Kidney epithelial cell (primary cell): ENCODE data around the gene GORAB. TPM values are rescaled to one million over a fixed set of nuclear protein-coding genes. Genes with fewer than 3 reads are reported as not detected.

Source experiments
- DNase-seq: peaks from one replicate; pipeline ENCODE4 v3.0.0-alpha.2; 2010; ENCODE audit warnings: low read depth
- H3K27me3 ChIP-seq: 2 replicates; pipeline ENCODE4 v1.6.0; 2011; ENCODE audit warnings: low read length; ENCODE audit not compliant: control insufficient read depth, insufficient read depth
- H3K36me3 ChIP-seq: 2 replicates; pipeline ENCODE4 v1.5.1; 2011; ENCODE audit warnings: low read length; ENCODE audit not compliant: control insufficient read depth, insufficient read depth
- H3K4me3 ChIP-seq: 2 replicates; pipeline ENCODE4 v1.5.1; 2011; ENCODE audit warnings: low read depth, mild to moderate bottlenecking, control low read depth, low read length
- total RNA-seq: library from RNA; depleted of rRNA; stranded (reverse); fragments of >200 nt; gene quantifications from 2 replicates; pipeline ENCODE4 v1.2.3, GENCODE V29; 2015
- TF ChIP-seq, protein P1 (sequence below): IDR thresholded peaks from 2 replicates; pipeline ENCODE4 v1.5.1; 2011; ENCODE audit warnings: mild to moderate bottlenecking, moderate library complexity, low read length, control low read depth, inconsistent platforms; ENCODE audit not compliant: insufficient read depth, poor library complexity, severe bottlenecking

The GORAB gene
- total RNA-seq, 1 donor from 2014 or later: 10.5 TPM

- Histone ChIP-seq H3K4me3 (no peak overlapping the region), H3K36me3 (no peaks in the 10 kb centered on the region), H3K27me3 (no peaks in the 10 kb centered on the region)
- no peak for DNase-seq
- TF ChIP-seq, protein P1, sequence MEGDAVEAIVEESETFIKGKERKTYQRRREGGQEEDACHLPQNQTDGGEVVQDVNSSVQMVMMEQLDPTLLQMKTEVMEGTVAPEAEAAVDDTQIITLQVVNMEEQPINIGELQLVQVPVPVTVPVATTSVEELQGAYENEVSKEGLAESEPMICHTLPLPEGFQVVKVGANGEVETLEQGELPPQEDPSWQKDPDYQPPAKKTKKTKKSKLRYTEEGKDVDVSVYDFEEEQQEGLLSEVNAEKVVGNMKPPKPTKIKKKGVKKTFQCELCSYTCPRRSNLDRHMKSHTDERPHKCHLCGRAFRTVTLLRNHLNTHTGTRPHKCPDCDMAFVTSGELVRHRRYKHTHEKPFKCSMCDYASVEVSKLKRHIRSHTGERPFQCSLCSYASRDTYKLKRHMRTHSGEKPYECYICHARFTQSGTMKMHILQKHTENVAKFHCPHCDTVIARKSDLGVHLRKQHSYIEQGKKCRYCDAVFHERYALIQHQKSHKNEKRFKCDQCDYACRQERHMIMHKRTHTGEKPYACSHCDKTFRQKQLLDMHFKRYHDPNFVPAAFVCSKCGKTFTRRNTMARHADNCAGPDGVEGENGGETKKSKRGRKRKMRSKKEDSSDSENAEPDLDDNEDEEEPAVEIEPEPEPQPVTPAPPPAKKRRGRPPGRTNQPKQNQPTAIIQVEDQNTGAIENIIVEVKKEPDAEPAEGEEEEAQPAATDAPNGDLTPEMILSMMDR: no peak
Observed at GRCh38 chr1:170538687-170539086, 6.7 kb downstream of the GORAB start.

DNA sequence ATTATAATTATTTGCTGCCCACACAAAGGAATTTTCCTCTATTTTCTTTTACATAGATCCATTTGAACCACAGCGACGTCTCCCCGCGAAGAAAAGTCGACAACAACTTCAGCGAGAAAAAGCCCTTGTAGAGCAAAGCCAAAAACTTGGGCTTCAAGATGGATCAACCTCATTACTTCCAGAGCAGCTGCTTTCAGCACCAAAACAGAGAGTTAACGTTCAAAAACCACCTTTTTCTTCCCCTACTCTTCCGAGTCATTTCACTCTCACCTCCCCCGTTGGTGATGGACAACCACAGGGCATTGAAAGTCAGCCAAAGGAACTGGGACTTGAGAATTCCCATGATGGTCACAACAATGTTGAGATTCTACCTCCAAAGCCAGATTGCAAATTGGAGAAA, 7.2 kb downstream of the GORAB start:
- TF ChIP-seq, protein P1: no peak
- H3K27me3 ChIP-seq: no peaks in the 10 kb centered on the region
- no peak for DNase-seq
- no peak overlapping the region for H3K4me3 ChIP-seq
- no peaks in the 10 kb centered on the region for H3K36me3 ChIP-seq

DNA sequence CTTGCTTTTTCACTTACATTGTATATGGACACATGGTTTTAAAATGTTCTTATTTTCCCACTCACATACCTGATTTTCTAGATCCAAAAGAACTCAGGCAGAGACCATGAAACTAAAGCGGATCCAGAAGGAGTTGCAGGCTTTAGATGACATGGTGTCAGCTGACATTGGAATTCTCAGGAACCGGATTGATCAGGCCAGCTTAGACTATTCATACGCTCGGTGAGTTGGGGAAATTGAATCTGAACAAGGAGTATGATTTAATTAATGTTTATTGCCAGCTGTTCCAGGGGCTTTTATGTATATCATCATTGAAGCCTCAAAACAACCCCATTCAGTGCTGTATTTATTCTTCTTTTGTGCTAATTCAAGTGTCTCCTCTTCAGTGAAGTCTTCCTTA, 12.7 kb downstream of the GORAB start:
- Histone ChIP-seq H3K36me3 (no peaks in the 10 kb centered on the region), H3K27me3 (no peaks in the 10 kb centered on the region), H3K4me3 (no peak overlapping the region)
- TF ChIP-seq, protein P1: no peak
- DNase-seq: no peak

GRCh38 chr1:170545476-170545875, 13.5 kb downstream of the GORAB start:
- no peak for DNase-seq
- TF ChIP-seq, protein P1: no peak
- H3K27me3 ChIP-seq: no peaks in the 10 kb centered on the region
- no peak overlapping the region for H3K4me3 ChIP-seq
- H3K36me3 ChIP-seq: no peaks in the 10 kb centered on the region

- DNase-seq: no peak
- no peaks in the 10 kb centered on the region for H3K36me3 ChIP-seq
- TF ChIP-seq, protein P1: no peak
- no peak overlapping the region for H3K4me3 ChIP-seq
- no peaks in the 10 kb centered on the region for H3K27me3 ChIP-seq
Observed at GRCh38 chr1:170547255-170547654, 15.3 kb downstream of the GORAB start.

DNA sequence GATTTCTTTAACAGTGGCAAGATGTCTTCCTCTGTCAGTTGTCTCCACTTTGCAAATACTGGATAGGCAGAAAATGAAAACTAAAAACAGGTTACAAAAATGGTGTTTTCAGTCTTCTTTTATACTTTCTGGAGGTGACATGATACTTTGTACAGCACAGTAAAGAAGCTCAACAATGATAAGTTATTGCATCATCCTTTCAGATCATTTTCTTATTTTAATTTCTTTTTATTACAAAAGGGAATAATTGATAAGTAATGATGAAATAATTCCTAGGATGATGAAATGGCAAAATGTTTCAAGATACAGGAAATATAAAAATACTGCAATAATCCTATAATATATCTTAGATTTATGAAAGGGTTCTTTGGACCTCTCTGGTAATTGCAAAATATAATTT, 16.5 kb downstream of the GORAB start:
- Histone ChIP-seq H3K27me3 (no peaks in the 10 kb centered on the region), H3K36me3 (no peaks in the 10 kb centered on the region), H3K4me3 (no peak overlapping the region)
- TF ChIP-seq, protein P1: no peak
- DNase-seq: no peak
